Gastroesophageal sphincter (tissue), 3 donors: ENCODE data around the gene HTD2.

ENCODE experiments used
- POLR2A ChIP-seq, 2 donors: fragments of 450-650 bp; IDR thresholded peaks; one replicate each; pipeline ENCODE4 v1.6.1; 2017; ENCODE audit warnings: antibody characterized with exemption in 2 of 2, mild to moderate bottlenecking in 2 of 2, moderate library complexity in 1 of 2
- POLR2AphosphoS5 ChIP-seq: sonication (generic); formaldehyde crosslinking; IDR thresholded peaks from one replicate; pipeline ENCODE4 v1.6.1; 2017; ENCODE audit warnings: antibody characterized with exemption
- TF ChIP-seq, protein P1 (sequence below), 4 experiments: fragments of 200-600 bp in 2 of 4; fragments of 450-650 bp in 2 of 4; sonication (generic) in 1 of 4; IDR thresholded peaks; one replicate each; pipeline ENCODE4 v1.5.1; 2017 to 2019; ENCODE audit warnings: antibody characterized with exemption in 4 of 4, mild to moderate bottlenecking in 2 of 4, moderate library complexity in 2 of 4

DNA sequence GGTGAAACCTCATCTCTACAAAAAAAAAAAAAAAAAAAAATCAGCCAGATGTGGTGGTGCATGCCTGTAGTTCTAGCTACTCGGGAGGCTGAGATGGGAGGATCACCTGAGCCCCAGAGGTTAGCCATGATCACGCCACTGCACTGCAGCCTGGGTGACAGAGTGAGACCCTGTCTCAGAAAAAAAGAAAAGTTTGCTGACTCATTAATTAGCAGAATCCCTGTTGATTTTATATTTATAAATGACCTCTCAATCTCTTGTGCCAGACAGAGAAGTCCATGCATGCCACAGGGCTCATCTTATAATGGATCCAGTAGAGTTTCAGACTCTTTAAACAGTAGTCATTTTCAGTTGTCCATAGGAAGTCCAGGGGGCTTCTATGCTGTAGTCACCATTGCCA lies 35.8 kb upstream of the HTD2 start:
- TF ChIP-seq, protein P1, sequence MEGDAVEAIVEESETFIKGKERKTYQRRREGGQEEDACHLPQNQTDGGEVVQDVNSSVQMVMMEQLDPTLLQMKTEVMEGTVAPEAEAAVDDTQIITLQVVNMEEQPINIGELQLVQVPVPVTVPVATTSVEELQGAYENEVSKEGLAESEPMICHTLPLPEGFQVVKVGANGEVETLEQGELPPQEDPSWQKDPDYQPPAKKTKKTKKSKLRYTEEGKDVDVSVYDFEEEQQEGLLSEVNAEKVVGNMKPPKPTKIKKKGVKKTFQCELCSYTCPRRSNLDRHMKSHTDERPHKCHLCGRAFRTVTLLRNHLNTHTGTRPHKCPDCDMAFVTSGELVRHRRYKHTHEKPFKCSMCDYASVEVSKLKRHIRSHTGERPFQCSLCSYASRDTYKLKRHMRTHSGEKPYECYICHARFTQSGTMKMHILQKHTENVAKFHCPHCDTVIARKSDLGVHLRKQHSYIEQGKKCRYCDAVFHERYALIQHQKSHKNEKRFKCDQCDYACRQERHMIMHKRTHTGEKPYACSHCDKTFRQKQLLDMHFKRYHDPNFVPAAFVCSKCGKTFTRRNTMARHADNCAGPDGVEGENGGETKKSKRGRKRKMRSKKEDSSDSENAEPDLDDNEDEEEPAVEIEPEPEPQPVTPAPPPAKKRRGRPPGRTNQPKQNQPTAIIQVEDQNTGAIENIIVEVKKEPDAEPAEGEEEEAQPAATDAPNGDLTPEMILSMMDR (IDR thresholded peaks at IDR 0.05) = no peak
- no peak for TF ChIP-seq POLR2AphosphoS5
- no peak for TF ChIP-seq POLR2A (IDR thresholded peaks at IDR 0.05)
